Measurements from ENCODE around the gene RAB23. TPM values are rescaled to one million over a fixed set of nuclear protein-coding genes. Genes with fewer than 3 reads are reported as not detected.

The RAB23 gene
- total and polyA plus RNA-seq, 2 of the 8 experiments (the other 6 are each of a cell fraction or from before 2014, with no cell fraction given), result 6.5 to 17.2 TPM

DNA sequence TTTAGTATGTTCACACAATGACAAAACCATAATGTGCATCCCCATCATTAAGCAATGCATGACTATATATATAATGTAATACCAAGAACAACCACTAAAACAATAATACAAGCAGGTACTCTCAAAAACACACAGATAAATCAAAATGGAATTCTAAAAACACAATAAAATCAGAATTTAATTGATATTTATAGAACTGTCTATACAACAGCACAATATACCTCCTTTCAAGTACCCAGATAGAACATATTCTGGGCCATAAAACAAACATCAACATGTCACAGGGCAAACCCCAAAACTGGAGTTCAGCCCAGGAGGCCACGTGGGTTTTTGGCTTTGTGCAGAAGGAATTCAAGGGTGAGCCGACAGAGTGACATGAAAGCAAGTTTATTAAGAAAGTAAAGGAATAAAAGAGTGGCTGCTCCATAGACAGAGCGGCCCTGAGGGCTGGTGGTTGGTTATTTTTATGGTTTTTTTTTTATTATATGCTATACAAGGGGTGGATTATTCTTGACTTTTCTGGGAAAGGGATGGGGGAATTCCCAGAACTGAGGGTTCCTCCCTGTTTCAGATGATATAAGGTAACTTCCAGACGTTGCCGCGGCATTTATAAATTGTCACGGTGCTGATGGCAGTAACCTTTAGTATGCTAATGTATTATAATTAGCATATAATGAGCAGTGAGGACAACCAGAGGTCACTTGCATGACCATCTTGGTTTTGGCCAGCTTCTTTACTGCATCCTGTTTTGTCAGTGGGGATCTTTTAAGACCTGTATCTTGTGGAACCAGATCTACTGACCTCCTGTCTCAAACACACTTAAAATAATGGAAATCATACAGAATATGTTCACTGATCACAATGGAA, 5.6 kb downstream of the RAB23 start (continued):
- TF ChIP-seq, protein P1, sequence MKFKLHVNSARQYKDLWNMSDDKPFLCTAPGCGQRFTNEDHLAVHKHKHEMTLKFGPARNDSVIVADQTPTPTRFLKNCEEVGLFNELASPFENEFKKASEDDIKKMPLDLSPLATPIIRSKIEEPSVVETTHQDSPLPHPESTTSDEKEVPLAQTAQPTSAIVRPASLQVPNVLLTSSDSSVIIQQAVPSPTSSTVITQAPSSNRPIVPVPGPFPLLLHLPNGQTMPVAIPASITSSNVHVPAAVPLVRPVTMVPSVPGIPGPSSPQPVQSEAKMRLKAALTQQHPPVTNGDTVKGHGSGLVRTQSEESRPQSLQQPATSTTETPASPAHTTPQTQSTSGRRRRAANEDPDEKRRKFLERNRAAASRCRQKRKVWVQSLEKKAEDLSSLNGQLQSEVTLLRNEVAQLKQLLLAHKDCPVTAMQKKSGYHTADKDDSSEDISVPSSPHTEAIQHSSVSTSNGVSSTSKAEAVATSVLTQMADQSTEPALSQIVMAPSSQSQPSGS (IDR thresholded peaks at IDR 0.05; ENCODE audit: low read length), result no peak
- no peak for TF ChIP-seq POLR2AphosphoS5 (IDR thresholded peaks at IDR 0.05; ENCODE audit: low read depth, low read length)
- TF ChIP-seq PHF8 (conservative IDR thresholded peaks at IDR 0.05; ENCODE audit: low read depth, low read length), result no peak
- TF ChIP-seq YY1 (IDR thresholded peaks at IDR 0.05; ENCODE audit: low read depth, low read length), result no peak
